AG04450 (cell line): ENCODE data around the gene RAE1. TPM values are rescaled to one million over a fixed set of nuclear protein-coding genes. Genes with fewer than 3 reads are reported as not detected.

Experiments used
- CTCF ChIA-PET: fragments of 300-600, 350-600 bp; formaldehyde crosslinking; extraction: SDS; loops from one replicate; lab custom pipeline; 2022; ENCODE audit warnings: antibody characterized with exemption, inconsistent platforms; lab: Charles Lee
- POLR2A ChIA-PET: fragments of 350-600 bp; formaldehyde crosslinking; extraction: SDS; loops from one replicate; lab custom pipeline; 2021; ENCODE audit warnings: antibody characterized with exemption, inconsistent platforms; lab: Yijun Ruan, JAX
- DNase-seq: peaks from one replicate; pipeline ENCODE4 v3.0.0-alpha.2; 2011; ENCODE audit warnings: low read depth, low spot score
- H3K27ac ChIP-seq: one replicate; pipeline ENCODE4 v1.5.1; 2012; ENCODE audit warnings: low read depth, low read length, control low read depth
- H3K27me3 ChIP-seq: one replicate; pipeline ENCODE4 v1.6.0; 2012; ENCODE audit warnings: low read length; ENCODE audit not compliant: control insufficient read depth, insufficient read depth
- H3K4me3 ChIP-seq: 2 replicates; pipeline ENCODE4 v1.5.1; 2011; ENCODE audit warnings: mild to moderate bottlenecking, low read depth, low read length, control low read depth
- H3K9me3 ChIP-seq: 2 replicates; pipeline ENCODE4 v1.5.1; 2012; ENCODE audit warnings: low read length; ENCODE audit not compliant: control insufficient read depth, insufficient read depth
- CTCF ChIP-seq: IDR thresholded peaks from 2 replicates; pipeline ENCODE4 v1.5.1; 2011; ENCODE audit warnings: low read depth, low read length, control low read depth, inconsistent platforms
- polyA plus RNA-seq: library from polyadenylated mRNA; depleted of rRNA; stranded (reverse); fragments of >200 nt; gene quantifications from 2 replicates; pipeline ENCODE4 v1.2.3, GENCODE V29; 2011

The RAE1 gene
- polyA plus RNA-seq, 1 experiment = 45.8 TPM

GRCh38 chr20:57382516-57382915, 31.5 kb downstream of the RAE1 start:
- no peak overlapping the region for H3K27ac ChIP-seq
- ChIA-PET CTCF (interaction anchor here (0.5 to 2.7 kb wide), 25 partner anchors 8 to 1266 kb away, joined by 3 to 38 read pairs (median 5); partner anchors contain the start of gene RBM38), POLR2A (no interaction called here)
- no peaks in the 10 kb centered on the region for H3K9me3 ChIP-seq
- H3K27me3 ChIP-seq = no peaks in the 10 kb centered on the region
- no peak for TF ChIP-seq CTCF
- no peak overlapping the region for H3K4me3 ChIP-seq
- DNase-seq = no peak

GRCh38 chr20:57383447-57384347, 32.6 kb downstream of the RAE1 start:
- ChIA-PET POLR2A (interaction anchor here (0.8 kb wide), 1 partner anchor 115 kb away, joined by 7 read pairs; no protein-coding TSS in a partner anchor), CTCF (interaction anchor here (0.9 to 2.2 kb wide), 5 partner anchors 9 to 1011 kb away, joined by 3 to 8 read pairs (median 6); no protein-coding TSS in a partner anchor)
- DNase-seq = no peak

GRCh38 chr20:57384486-57384885, 33.4 kb downstream of the RAE1 start:
- POLR2A ChIA-PET = no interaction called here

More at GRCh38 chr20:57383447-57384347, 32.6 kb downstream of the RAE1 start:
- Histone ChIP-seq H3K27ac (no peak overlapping the region), H3K27me3 (no peaks in the 10 kb centered on the region), H3K9me3 (no peaks in the 10 kb centered on the region), H3K4me3 (no peak overlapping the region)
- no peak for TF ChIP-seq CTCF

GRCh38 chr20:57384953-57385761, 34.1 kb downstream of the RAE1 start:
- CTCF ChIA-PET = interaction anchor here (0.6 to 2.2 kb wide), 3 partner anchors 110 to 209 kb away, joined by 4 to 7 read pairs (median 6); no protein-coding TSS in a partner anchor

More at GRCh38 chr20:57384486-57384885, 33.4 kb downstream of the RAE1 start:
- no peaks in the 10 kb centered on the region for H3K27me3 ChIP-seq
- no peak for DNase-seq
- no peak for TF ChIP-seq CTCF
- CTCF ChIA-PET = interaction anchor here (0.9 to 2.2 kb wide), 3 partner anchors 10 to 114 kb away, joined by 3 to 7 read pairs (median 6); no protein-coding TSS in a partner anchor
- H3K9me3 ChIP-seq = no peaks in the 10 kb centered on the region
- H3K4me3 ChIP-seq = no peak overlapping the region
- H3K27ac ChIP-seq = no peak overlapping the region

More at GRCh38 chr20:57384953-57385761, 34.1 kb downstream of the RAE1 start:
- Histone ChIP-seq H3K27ac (no peak overlapping the region), H3K9me3 (peaks cover 5% of the 10 kb centered on the region; the same call in 1 of the 2 replicates), H3K27me3 (no peaks in the 10 kb centered on the region), H3K4me3 (no peak overlapping the region)
- POLR2A ChIA-PET = no interaction called here
- no peak for TF ChIP-seq CTCF
- no peak for DNase-seq
